Measurements from ENCODE around the gene BASP1.

The BASP1 gene

DNA sequence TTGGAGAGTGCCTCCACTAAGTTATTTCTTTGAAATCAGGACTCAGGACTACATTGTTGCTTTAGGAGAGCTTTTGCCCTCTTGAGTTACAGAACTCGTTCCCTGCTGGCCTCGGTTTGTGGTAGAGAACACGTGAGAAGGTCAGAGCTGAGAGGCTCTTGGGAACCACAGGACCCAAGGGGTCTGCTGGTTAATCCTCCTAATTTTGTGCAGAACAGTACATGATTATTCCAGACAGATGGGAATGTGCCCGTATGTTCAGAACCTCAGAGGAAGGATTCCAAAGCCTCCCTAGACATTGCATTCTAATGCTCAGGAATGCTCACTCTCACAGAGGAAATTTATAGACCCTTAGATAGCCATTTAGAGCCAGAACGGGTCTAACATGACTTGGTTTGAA is 25.2 kb upstream of the BASP1 start:
- Histone ChIP-seq H3K9ac (ENCODE audit: low read length) (peak overlapping the region; percentile 35), H3K9me3 (ENCODE audit: control insufficient read depth, low read length) (no peaks in the 10 kb centered on the region), H3K4me3 (ENCODE audit: low read length) (no peak overlapping the region), H3K36me3 (ENCODE audit: control insufficient read depth, insufficient read depth, low read length, severe bottlenecking) (no peaks in the 10 kb centered on the region), H3K4me1 (ENCODE audit: control insufficient read depth, insufficient read depth, low read length) (peaks cover 32% of the 10 kb centered on the region), H3K27me3 (replicated peaks; ENCODE audit: control insufficient read depth, insufficient read depth, low read length) (no peaks in the 10 kb centered on the region)
- DNase-seq (ENCODE audit: low read depth): peak; percentile 89

DNA sequence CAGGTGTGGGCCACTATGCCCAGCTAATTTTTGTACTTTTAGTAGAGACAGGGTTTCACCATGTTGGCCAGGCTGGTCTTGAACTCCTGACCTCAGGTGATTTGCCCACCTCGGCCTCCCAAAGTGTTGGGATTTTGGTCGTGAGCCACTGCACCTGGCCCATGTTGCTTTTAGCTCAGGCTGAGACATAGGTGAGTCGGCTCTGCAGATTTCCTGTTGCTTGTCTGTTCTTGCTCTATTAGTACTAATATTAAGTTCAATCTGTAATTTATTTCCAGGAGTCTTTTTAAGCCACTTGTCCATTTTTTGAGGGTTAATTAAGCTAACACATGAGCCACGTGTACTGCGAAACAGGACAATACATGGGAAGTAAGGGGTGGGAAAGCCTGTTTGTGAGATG is 21.4 kb upstream of the BASP1 start:
- Histone ChIP-seq H3K4me1 (ENCODE audit: control insufficient read depth, insufficient read depth, low read length) (peaks cover 12% of the 10 kb centered on the region), H3K4me3 (ENCODE audit: low read length) (no peak overlapping the region), H3K36me3 (ENCODE audit: control insufficient read depth, insufficient read depth, low read length, severe bottlenecking) (no peaks in the 10 kb centered on the region), H3K27me3 (replicated peaks; ENCODE audit: control insufficient read depth, insufficient read depth, low read length) (no peaks in the 10 kb centered on the region), H3K9ac (ENCODE audit: low read length) (no peak overlapping the region), H3K9me3 (ENCODE audit: control insufficient read depth, low read length) (peaks cover 6% of the 10 kb centered on the region)
- DNase-seq (ENCODE audit: low read depth): no peak

DNA sequence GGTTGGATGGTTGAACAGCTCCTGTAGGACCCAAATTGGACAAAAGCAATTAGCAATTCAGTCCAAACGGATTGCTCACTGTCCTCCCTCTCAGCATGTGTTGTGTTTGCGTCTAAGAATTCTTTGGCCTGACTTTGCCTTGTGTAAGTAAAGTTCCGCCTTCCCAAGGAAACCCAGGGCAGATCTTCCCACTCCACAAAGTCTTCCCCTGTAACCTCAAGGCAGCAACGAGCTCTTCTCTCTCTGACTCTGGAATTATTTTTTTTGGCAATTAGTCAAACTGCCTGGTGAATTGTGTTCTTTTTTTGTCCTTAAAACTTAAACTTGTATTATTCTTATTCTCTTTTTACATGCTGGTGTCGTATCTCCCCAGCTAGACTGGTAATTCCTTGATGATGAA is 20.7 kb upstream of the BASP1 start:
- Histone ChIP-seq H3K9me3 (ENCODE audit: control insufficient read depth, low read length) (peaks cover 6% of the 10 kb centered on the region), H3K4me1 (ENCODE audit: control insufficient read depth, insufficient read depth, low read length) (peaks cover 10% of the 10 kb centered on the region), H3K4me3 (ENCODE audit: low read length) (no peak overlapping the region), H3K9ac (ENCODE audit: low read length) (no peak overlapping the region), H3K27me3 (replicated peaks; ENCODE audit: control insufficient read depth, insufficient read depth, low read length) (no peaks in the 10 kb centered on the region), H3K36me3 (ENCODE audit: control insufficient read depth, insufficient read depth, low read length, severe bottlenecking) (no peaks in the 10 kb centered on the region)
- no peak for DNase-seq (ENCODE audit: low read depth)

DNA sequence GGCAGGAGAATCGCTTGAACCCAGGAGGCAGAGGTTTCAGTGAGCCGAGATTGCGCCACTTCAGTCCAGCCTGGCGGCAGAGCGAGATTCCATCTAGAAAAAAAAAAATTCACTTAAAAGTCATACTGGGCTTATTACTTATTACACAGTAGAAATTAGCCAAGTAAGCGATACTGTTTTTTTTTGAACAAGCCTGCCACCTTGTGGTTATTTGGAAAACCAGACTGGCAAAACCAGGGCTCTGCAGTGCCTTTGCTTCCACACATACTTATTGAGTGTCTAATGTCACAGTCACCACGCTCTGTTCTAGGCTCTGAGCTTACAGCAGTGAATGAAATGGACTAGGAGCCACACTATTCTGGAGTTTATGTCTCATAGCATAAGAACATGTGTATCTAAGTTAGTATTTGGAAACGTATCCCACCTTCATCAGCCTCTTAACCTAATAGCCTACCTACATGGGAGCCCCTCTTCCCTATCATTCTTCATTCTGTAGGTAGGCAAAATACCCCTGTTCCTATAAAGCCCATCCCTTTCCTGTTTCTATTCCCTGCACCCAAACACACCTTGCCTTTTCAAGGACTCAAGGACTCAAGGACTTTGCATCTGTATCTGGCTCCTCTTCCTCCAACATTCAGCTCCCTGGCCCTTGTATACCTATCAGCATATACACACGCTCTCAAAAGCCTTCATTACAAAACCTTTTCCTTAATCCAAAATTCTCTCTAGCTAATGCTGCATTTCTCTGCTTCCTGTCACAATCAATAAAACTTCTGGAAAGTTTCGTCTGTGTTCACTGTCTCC is 13.9 kb upstream of the BASP1 start:
- Histone ChIP-seq H3K4me3 (ENCODE audit: low read length) (no peak overlapping the region), H3K9ac (ENCODE audit: low read length) (no peak overlapping the region), H3K36me3 (ENCODE audit: control insufficient read depth, insufficient read depth, low read length, severe bottlenecking) (no peaks in the 10 kb centered on the region), H3K9me3 (ENCODE audit: control insufficient read depth, low read length) (no peaks in the 10 kb centered on the region), H3K27me3 (replicated peaks; ENCODE audit: control insufficient read depth, insufficient read depth, low read length) (no peaks in the 10 kb centered on the region), H3K4me1 (ENCODE audit: control insufficient read depth, insufficient read depth, low read length) (peaks cover 8% of the 10 kb centered on the region)
- peak; percentile 88 for DNase-seq (ENCODE audit: low read depth)

DNA sequence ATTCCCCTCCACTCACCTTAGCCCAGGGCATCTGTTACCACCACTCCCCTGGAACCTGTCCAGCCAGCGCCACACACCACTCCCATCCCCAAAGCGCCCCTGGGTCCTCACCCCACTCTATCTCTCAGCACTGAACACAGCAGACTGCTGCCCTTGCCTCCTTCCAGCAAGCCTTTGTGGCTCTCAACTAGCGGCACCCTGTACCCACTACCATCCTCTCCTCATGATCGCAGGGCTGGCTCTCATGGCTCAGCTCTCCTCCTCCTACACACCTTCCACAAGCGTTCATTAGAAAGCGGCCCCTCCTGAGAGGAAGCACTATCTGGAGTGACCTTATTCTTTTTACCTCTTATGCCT is 13.3 kb upstream of the BASP1 start:
- no peaks in the 10 kb centered on the region for H3K9me3 ChIP-seq (ENCODE audit: control insufficient read depth, low read length)
- H3K36me3 ChIP-seq (ENCODE audit: control insufficient read depth, insufficient read depth, low read length, severe bottlenecking): no peaks in the 10 kb centered on the region
- no peak overlapping the region for H3K9ac ChIP-seq (ENCODE audit: low read length)
- H3K4me1 ChIP-seq (ENCODE audit: control insufficient read depth, insufficient read depth, low read length): peaks cover 8% of the 10 kb centered on the region
- H3K27me3 ChIP-seq (replicated peaks; ENCODE audit: control insufficient read depth, insufficient read depth, low read length): no peaks in the 10 kb centered on the region
- no peak overlapping the region for H3K4me3 ChIP-seq (ENCODE audit: low read length)
- DNase-seq (ENCODE audit: low read depth): no peak

DNA sequence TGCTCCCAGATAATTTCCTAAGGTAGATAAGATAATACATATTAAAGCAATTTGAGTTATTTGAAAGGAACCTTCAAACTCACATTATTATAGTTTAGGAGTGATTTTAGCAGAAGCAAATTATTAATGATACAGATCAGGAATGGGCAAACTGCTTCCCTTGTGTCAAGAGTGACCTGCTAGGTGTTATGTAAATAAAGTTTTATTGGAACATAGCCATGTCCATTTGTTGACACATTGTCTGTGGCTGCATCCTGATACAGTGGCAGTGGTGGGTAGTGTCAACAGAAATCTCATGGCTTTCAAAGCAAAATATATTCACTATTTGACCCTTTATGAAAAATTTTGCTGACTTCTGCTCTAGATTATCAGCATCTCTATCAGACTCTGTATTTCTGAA is 11.4 kb upstream of the BASP1 start:
- DNase-seq (ENCODE audit: low read depth): no peak
- no peak overlapping the region for H3K9ac ChIP-seq (ENCODE audit: low read length)
- no peak overlapping the region for H3K4me3 ChIP-seq (ENCODE audit: low read length)
- H3K36me3 ChIP-seq (ENCODE audit: control insufficient read depth, insufficient read depth, low read length, severe bottlenecking): no peaks in the 10 kb centered on the region
- H3K27me3 ChIP-seq (replicated peaks; ENCODE audit: control insufficient read depth, insufficient read depth, low read length): no peaks in the 10 kb centered on the region
- H3K4me1 ChIP-seq (ENCODE audit: control insufficient read depth, insufficient read depth, low read length): peaks cover 8% of the 10 kb centered on the region
- no peaks in the 10 kb centered on the region for H3K9me3 ChIP-seq (ENCODE audit: control insufficient read depth, low read length)

DNA sequence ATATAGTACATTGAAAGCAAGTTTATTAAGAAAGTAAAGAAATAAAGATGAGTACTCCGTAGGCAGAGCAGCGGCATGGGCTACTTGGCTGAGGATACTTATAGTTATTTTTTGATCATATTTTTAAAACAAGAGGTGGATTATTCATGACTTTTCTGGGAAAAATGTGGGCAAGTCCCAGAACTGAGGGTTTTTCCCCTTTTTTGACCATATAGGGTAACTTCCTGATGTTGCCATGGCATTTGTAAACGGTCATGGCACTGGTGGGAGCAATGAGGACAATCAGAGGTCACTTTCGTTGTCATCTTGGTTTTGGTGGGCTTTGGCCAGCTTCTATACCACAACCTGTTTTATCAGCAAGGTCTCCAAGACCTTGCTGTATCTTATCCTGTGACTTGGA is 5.2 kb upstream of the BASP1 start:
- no peaks in the 10 kb centered on the region for H3K27me3 ChIP-seq (replicated peaks; ENCODE audit: control insufficient read depth, insufficient read depth, low read length)
- peaks cover 5% of the 10 kb centered on the region for H3K4me1 ChIP-seq (ENCODE audit: control insufficient read depth, insufficient read depth, low read length)
- no peak overlapping the region for H3K9ac ChIP-seq (ENCODE audit: low read length)
- no peaks in the 10 kb centered on the region for H3K9me3 ChIP-seq (ENCODE audit: control insufficient read depth, low read length)
- no peaks in the 10 kb centered on the region for H3K36me3 ChIP-seq (ENCODE audit: control insufficient read depth, insufficient read depth, low read length, severe bottlenecking)
- DNase-seq (ENCODE audit: low read depth): no peak
- H3K4me3 ChIP-seq (ENCODE audit: low read length): no peak overlapping the region

DNA sequence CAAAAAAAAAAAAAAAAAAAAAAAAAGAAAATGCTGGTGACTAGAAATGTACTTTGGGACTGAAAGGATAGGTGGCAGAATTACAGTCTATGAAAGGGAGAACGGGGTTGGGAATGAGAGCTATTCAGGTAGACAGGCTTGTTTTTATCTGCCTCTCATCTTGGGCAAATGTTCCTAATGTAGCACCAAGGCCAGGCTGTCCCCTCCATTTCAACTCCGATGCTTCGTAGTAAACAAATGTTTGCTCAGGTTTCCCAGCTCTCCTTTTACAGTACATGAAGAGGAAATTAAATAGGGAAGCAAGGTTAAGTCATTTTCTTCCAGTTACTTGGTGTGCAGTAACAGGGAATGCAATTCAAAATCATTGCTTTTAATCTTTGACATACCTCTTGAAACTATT is 4.4 kb upstream of the BASP1 start:
- Histone ChIP-seq H3K4me1 (ENCODE audit: control insufficient read depth, insufficient read depth, low read length) (peaks cover 5% of the 10 kb centered on the region), H3K9me3 (ENCODE audit: control insufficient read depth, low read length) (no peaks in the 10 kb centered on the region), H3K4me3 (ENCODE audit: low read length) (no peak overlapping the region), H3K36me3 (ENCODE audit: control insufficient read depth, insufficient read depth, low read length, severe bottlenecking) (no peaks in the 10 kb centered on the region), H3K27me3 (replicated peaks; ENCODE audit: control insufficient read depth, insufficient read depth, low read length) (no peaks in the 10 kb centered on the region), H3K9ac (ENCODE audit: low read length) (no peak overlapping the region)
- no peak for DNase-seq (ENCODE audit: low read depth)

DNA sequence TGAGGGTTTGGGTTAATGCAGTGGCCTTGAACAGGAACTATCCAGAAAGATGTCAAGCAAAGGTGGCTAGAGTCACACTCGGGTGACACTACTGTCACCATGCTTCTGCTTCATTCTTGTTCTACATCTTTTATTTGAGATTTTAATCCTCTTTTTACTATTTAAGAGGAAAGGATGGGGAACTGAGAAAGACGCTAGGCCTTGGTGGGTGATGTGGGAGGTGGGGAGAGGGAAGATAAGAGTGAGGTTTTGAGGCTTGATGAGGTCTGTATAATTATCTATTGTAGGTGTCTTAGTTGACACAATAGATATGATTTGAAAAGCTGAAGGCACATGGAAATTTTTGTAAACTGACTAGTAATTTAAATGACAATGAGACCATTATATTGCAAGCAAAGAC is 3.5 kb upstream of the BASP1 start:
- DNase-seq (ENCODE audit: low read depth): no peak
- H3K27me3 ChIP-seq (replicated peaks; ENCODE audit: control insufficient read depth, insufficient read depth, low read length): no peaks in the 10 kb centered on the region
- no peak overlapping the region for H3K9ac ChIP-seq (ENCODE audit: low read length)
- no peaks in the 10 kb centered on the region for H3K9me3 ChIP-seq (ENCODE audit: control insufficient read depth, low read length)
- H3K36me3 ChIP-seq (ENCODE audit: control insufficient read depth, insufficient read depth, low read length, severe bottlenecking): no peaks in the 10 kb centered on the region
- no peak overlapping the region for H3K4me3 ChIP-seq (ENCODE audit: low read length)
- H3K4me1 ChIP-seq (ENCODE audit: control insufficient read depth, insufficient read depth, low read length): peaks cover 5% of the 10 kb centered on the region

DNA sequence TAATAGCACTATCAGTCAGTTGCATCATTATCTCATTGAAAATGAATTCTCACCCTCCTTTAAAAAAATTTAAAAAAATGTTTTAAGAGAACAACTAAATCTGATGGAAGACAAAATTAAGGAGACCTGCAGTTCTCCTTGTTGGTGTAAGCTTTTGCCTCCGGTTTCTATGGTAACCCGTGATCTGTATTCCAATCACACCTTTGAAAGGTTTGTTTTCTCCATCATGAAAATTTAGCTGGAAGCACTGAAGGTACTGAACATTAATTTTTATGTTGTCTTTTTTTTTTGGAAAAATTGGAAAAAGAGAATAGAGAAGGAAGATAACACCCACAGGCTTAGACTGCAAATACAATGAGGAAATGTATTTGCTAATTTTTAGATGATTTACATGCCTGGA is 2.5 kb upstream of the BASP1 start:
- no peak for DNase-seq (ENCODE audit: low read depth)
- Histone ChIP-seq H3K36me3 (ENCODE audit: control insufficient read depth, insufficient read depth, low read length, severe bottlenecking) (no peaks in the 10 kb centered on the region), H3K4me3 (ENCODE audit: low read length) (no peak overlapping the region), H3K9ac (ENCODE audit: low read length) (no peak overlapping the region), H3K4me1 (ENCODE audit: control insufficient read depth, insufficient read depth, low read length) (peaks cover 5% of the 10 kb centered on the region), H3K27me3 (replicated peaks; ENCODE audit: control insufficient read depth, insufficient read depth, low read length) (no peaks in the 10 kb centered on the region), H3K9me3 (ENCODE audit: control insufficient read depth, low read length) (no peaks in the 10 kb centered on the region)

DNA sequence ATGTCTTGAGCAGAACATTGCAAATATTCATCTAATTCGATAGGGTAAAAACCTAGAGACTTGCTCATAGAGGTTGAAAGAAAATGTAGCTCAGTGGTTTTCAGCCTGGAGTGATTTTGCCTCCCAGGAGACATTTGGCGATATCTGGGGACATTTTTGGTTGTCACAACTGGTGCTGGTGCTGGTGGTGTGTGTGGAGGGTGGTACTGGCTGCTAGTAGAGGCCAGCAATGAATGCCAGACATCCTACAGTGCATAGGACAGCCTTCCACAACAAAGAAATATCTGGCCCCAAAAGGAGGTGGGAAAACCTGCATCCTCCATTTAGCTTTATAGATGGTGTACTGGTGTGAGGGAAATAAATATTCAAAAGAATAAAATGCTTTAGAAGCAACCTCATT is 2.1 kb upstream of the BASP1 start:
- Histone ChIP-seq H3K27me3 (replicated peaks; ENCODE audit: control insufficient read depth, insufficient read depth, low read length) (no peaks in the 10 kb centered on the region), H3K4me3 (ENCODE audit: low read length) (no peak overlapping the region), H3K4me1 (ENCODE audit: control insufficient read depth, insufficient read depth, low read length) (peaks cover 5% of the 10 kb centered on the region), H3K9ac (ENCODE audit: low read length) (no peak overlapping the region), H3K9me3 (ENCODE audit: control insufficient read depth, low read length) (no peaks in the 10 kb centered on the region), H3K36me3 (ENCODE audit: control insufficient read depth, insufficient read depth, low read length, severe bottlenecking) (no peaks in the 10 kb centered on the region)
- no peak for DNase-seq (ENCODE audit: low read depth)

All from adipocyte (in vitro differentiated cells).